HG03457 (cell line): ENCODE results near the gene ODAD2.

Experiments used
- ATAC-seq: cut with Tn5 transposase; IDR thresholded peaks from one replicate; pipeline ENCODE4 v1.9.1; 2021; ENCODE audit warnings: moderate number of reproducible peaks; ENCODE audit not compliant: unreplicated experiment

ODAD2 gene

GRCh38 chr10:27857616-27858015 lies 141.3 kb downstream of the ODAD2 start:
- no peak for ATAC-seq

- ATAC-seq: no peak
These were observed 154.7 kb downstream of the ODAD2 start for GRCh38 chr10:27844223-27844622.

GRCh38 chr10:27838901-27839300 lies 160.0 kb downstream of the ODAD2 start:
- ATAC-seq: no peak

GRCh38 chr10:27838361-27838760 lies 160.5 kb downstream of the ODAD2 start:
- ATAC-seq: no peak

- ATAC-seq: no peak
These were observed 164.4 kb downstream of the ODAD2 start for GRCh38 chr10:27834476-27834875.

GRCh38 chr10:27833792-27834191 lies 165.1 kb downstream of the ODAD2 start:
- ATAC-seq: no peak

GRCh38 chr10:27832826-27833225 lies 166.1 kb downstream of the ODAD2 start:
- no peak for ATAC-seq

- ATAC-seq: no peak
These were observed 172.5 kb downstream of the ODAD2 start for GRCh38 chr10:27826369-27826768.

- no peak for ATAC-seq
These were observed 176.6 kb downstream of the ODAD2 start for GRCh38 chr10:27822301-27822700.

GRCh38 chr10:27820637-27821036 lies 178.2 kb downstream of the ODAD2 start:
- no peak for ATAC-seq

- no peak for ATAC-seq
These were observed 178.9 kb downstream of the ODAD2 start for GRCh38 chr10:27819781-27820531.

- no peak for ATAC-seq
These were observed 182.6 kb downstream of the ODAD2 start for GRCh38 chr10:27816320-27816719.

GRCh38 chr10:27815846-27816245 lies 183.0 kb downstream of the ODAD2 start:
- no peak for ATAC-seq

GRCh38 chr10:27815261-27815660 lies 183.6 kb downstream of the ODAD2 start:
- no peak for ATAC-seq

- ATAC-seq: no peak
These were observed 193.7 kb downstream of the ODAD2 start for GRCh38 chr10:27805180-27805579.

GRCh38 chr10:27804136-27804535 lies 194.7 kb downstream of the ODAD2 start:
- no peak for ATAC-seq

GRCh38 chr10:27801171-27801785 lies 197.6 kb downstream of the ODAD2 start:
- ATAC-seq: no peak

- ATAC-seq: no peak
These were observed 199.8 kb downstream of the ODAD2 start for GRCh38 chr10:27799046-27799445.

GRCh38 chr10:27794157-27794556 lies 204.7 kb downstream of the ODAD2 start:
- ATAC-seq: no peak

- ATAC-seq: no peak
These were observed 206.7 kb downstream of the ODAD2 start for GRCh38 chr10:27792216-27792615.

GRCh38 chr10:27784272-27784671 lies 214.6 kb downstream of the ODAD2 start:
- ATAC-seq: no peak

- no peak for ATAC-seq
These were observed 215.2 kb downstream of the ODAD2 start for GRCh38 chr10:27783660-27784059.
